H9 (cell line): ENCODE measurements around the gene POLN. TPM values are rescaled to one million over a fixed set of nuclear protein-coding genes. Genes with fewer than 3 reads are reported as not detected.

Experiments used
- DNase-seq: peaks from one replicate; pipeline ENCODE4 v3.0.0-alpha.2; 2017
- H2AFZ ChIP-seq: one replicate; pipeline ENCODE4 v1.6.1; 2013; ENCODE audit warnings: mild to moderate bottlenecking, low read length, control low read depth, moderate library complexity
- H2AK5ac ChIP-seq: 2 replicates; pipeline ENCODE4 v1.6.1; 2013; ENCODE audit warnings: low read length, control low read depth, mixed read lengths; ENCODE audit not compliant: insufficient read length
- H2BK120ac ChIP-seq: one replicate; pipeline ENCODE4 v1.6.1; 2013; ENCODE audit warnings: low read depth, mild to moderate bottlenecking, low read length, control low read depth, inconsistent platforms; ENCODE audit not compliant: poor library complexity, severe bottlenecking
- H2BK12ac ChIP-seq: 2 replicates; pipeline ENCODE4 v1.6.1; 2013; ENCODE audit warnings: low read length, control low read depth, mixed read lengths, low read depth; ENCODE audit not compliant: insufficient read length
- H2BK15ac ChIP-seq: 2 replicates; pipeline ENCODE4 v1.6.1; 2013; ENCODE audit warnings: low read depth, low read length, control low read depth
- H2BK20ac ChIP-seq: one replicate; pipeline ENCODE4 v1.6.1; 2013; ENCODE audit warnings: low read depth, mild to moderate bottlenecking, low read length, control low read depth, inconsistent platforms; ENCODE audit not compliant: poor library complexity, severe bottlenecking
- H2BK5ac ChIP-seq: 2 replicates; pipeline ENCODE4 v1.6.1; 2013; ENCODE audit warnings: low read length, control low read depth, mixed read lengths; ENCODE audit not compliant: insufficient read length
- H3K14ac ChIP-seq: 2 replicates; pipeline ENCODE4 v1.6.1; 2013; ENCODE audit warnings: low read length, control low read depth; ENCODE audit not compliant: insufficient read depth
- H3K18ac ChIP-seq: 2 replicates; pipeline ENCODE4 v1.6.1; 2013; ENCODE audit warnings: low read depth, mild to moderate bottlenecking, mixed read lengths, low read length, control low read depth; ENCODE audit not compliant: insufficient read length
- H3K23ac ChIP-seq: 2 replicates; pipeline ENCODE4 v1.6.1; 2013; ENCODE audit warnings: low read length, control low read depth, mixed read lengths, low read depth; ENCODE audit not compliant: insufficient read length
- H3K23me2 ChIP-seq: 2 replicates; pipeline ENCODE4 v1.6.1; 2013; ENCODE audit warnings: low read depth, mild to moderate bottlenecking, mixed read lengths, low read length, control low read depth; ENCODE audit not compliant: insufficient read length, poor library complexity, severe bottlenecking
- H3K27ac ChIP-seq: 2 replicates; pipeline ENCODE4 v1.5.1; 2013; ENCODE audit warnings: low read length, control low read depth, mixed read lengths, low read depth; ENCODE audit not compliant: insufficient read length
- H3K27me3 ChIP-seq: 2 replicates; pipeline ENCODE4 v1.6.1; 2013; ENCODE audit warnings: low read length, control low read depth, inconsistent platforms; ENCODE audit not compliant: insufficient read depth
- H3K4ac ChIP-seq: 2 replicates; pipeline ENCODE4 v1.6.1; 2013; ENCODE audit warnings: low read depth, mild to moderate bottlenecking, control low read depth, inconsistent platforms, low read length, moderate library complexity
- H3K4me1 ChIP-seq: 2 replicates; pipeline ENCODE4 v1.6.1; 2013; ENCODE audit warnings: low read length, control low read depth, inconsistent platforms; ENCODE audit not compliant: insufficient read depth
- H3K4me2 ChIP-seq: 2 replicates; pipeline ENCODE4 v1.6.1; 2013; ENCODE audit warnings: low read length, control low read depth, mixed read lengths; ENCODE audit not compliant: insufficient read length, insufficient read depth
- H3K56ac ChIP-seq: 2 replicates; pipeline ENCODE4 v1.6.1; 2013; ENCODE audit warnings: low read depth, mild to moderate bottlenecking, mixed read lengths, low read length, control low read depth; ENCODE audit not compliant: insufficient read length
- H3K79me1 ChIP-seq: 2 replicates; pipeline ENCODE4 v1.6.1; 2013; ENCODE audit warnings: low read depth, mild to moderate bottlenecking, moderate library complexity, low read length, control low read depth, inconsistent platforms; ENCODE audit not compliant: insufficient read depth, poor library complexity, severe bottlenecking
- H3K79me2 ChIP-seq: 2 replicates; pipeline ENCODE4 v1.6.1; 2013; ENCODE audit warnings: low read length, control low read depth, inconsistent platforms; ENCODE audit not compliant: insufficient read depth
- H3K9ac ChIP-seq: 2 replicates; pipeline ENCODE4 v1.6.1; 2013; ENCODE audit warnings: low read length, control low read depth, mixed read lengths; ENCODE audit not compliant: insufficient read length; ENCODE audit errors: extremely low read depth
- H3K9me3 ChIP-seq: one replicate; pipeline ENCODE4 v1.6.1; 2013; ENCODE audit warnings: low read depth, low read length, inconsistent platforms; ENCODE audit not compliant: control insufficient read depth
- H3T11ph ChIP-seq: one replicate; pipeline ENCODE4 v1.6.1; 2013; ENCODE audit warnings: mild to moderate bottlenecking, low read length, control low read depth, inconsistent platforms
- H4K20me1 ChIP-seq: one replicate; pipeline ENCODE4 v1.6.1; 2013; ENCODE audit not compliant: control insufficient read depth, insufficient read length, insufficient read depth
- H4K5ac ChIP-seq: 2 replicates; pipeline ENCODE4 v1.6.1; 2013; ENCODE audit warnings: low read depth, mild to moderate bottlenecking, mixed read lengths, low read length, control low read depth; ENCODE audit not compliant: insufficient read length
- H4K8ac ChIP-seq: replicated peaks from 2 replicates; pipeline ENCODE4 v1.6.1; 2013; ENCODE audit warnings: low read length, control low read depth, mixed read lengths, low read depth; ENCODE audit not compliant: insufficient read length
- H4K91ac ChIP-seq: 2 replicates; pipeline ENCODE4 v1.6.1; 2013; ENCODE audit warnings: low read depth, mild to moderate bottlenecking, moderate library complexity, mixed read lengths, low read length, control low read depth; ENCODE audit not compliant: insufficient read length
- H3K27ac Mint-ChIP-seq, 3 experiments: 2 replicates in 2 of 3; 3 replicates in 1 of 3; pipeline ENCODE4 v1.8.0; 2020 to 2021; ENCODE audit warnings: mixed read lengths in 3 of 3, mild to moderate bottlenecking in 1 of 3, moderate library complexity in 1 of 3
- H3K27me3 Mint-ChIP-seq: 2 replicates; pipeline ENCODE4 v1.8.0; 2021; ENCODE audit warnings: low read depth, mild to moderate bottlenecking, moderate library complexity, mixed read lengths
- H3K36me3 Mint-ChIP-seq, 3 experiments: 2 replicates in 2 of 3; 3 replicates in 1 of 3; pipeline ENCODE4 v1.8.0; 2020 to 2021; ENCODE audit warnings: low read depth in 3 of 3, mixed read lengths in 3 of 3; ENCODE audit not compliant: insufficient read depth in 1 of 3
- H3K4me1 Mint-ChIP-seq, 2 experiments: 2 replicates each; pipeline ENCODE4 v1.8.0; 2020; ENCODE audit warnings: mixed read lengths in 2 of 2
- H3K4me3 Mint-ChIP-seq, 2 experiments: 2 replicates in 1 of 2; 3 replicates in 1 of 2; pipeline ENCODE4 v1.8.0; 2020 to 2021; ENCODE audit warnings: mild to moderate bottlenecking in 2 of 2, mixed read lengths in 2 of 2, moderate library complexity in 1 of 2
- H3K9me3 Mint-ChIP-seq, 2 experiments: 2 replicates in 1 of 2; 3 replicates in 1 of 2; pipeline ENCODE4 v1.8.0; 2020; ENCODE audit warnings: mild to moderate bottlenecking in 2 of 2, mixed read lengths in 2 of 2, moderate library complexity in 1 of 2
- CTCF ChIP-seq: fragments of 200-600 bp; sonication (generic); conservative IDR thresholded peaks from 3 replicates; pipeline ENCODE4 v1.8.0; 2021; ENCODE audit warnings: antibody characterized with exemption, mild to moderate bottlenecking
- WGBS: extraction: QIAGEN DNeasy Blood & Tissue Kit; methylation state at CpG from one replicate; pipeline ENCODE4 v1.1.7; 2013; ENCODE audit warnings: missing lambda C conversion rate, low lambda C conversion rate, mixed read lengths; ENCODE audit not compliant: insufficient read length; ENCODE audit errors: extremely low coverage; 5-methylcytosine and 5-hydroxymethylcytosine counted together
- total RNA-seq: library from RNA; stranded (reverse); gene quantifications from 2 replicates; pipeline ENCODE4 v1.2.1, GENCODE V29; 2021

Gene POLN
- total RNA-seq, 1 experiment from 2014 or later = 0.74 TPM

- H4K5ac ChIP-seq = no peak overlapping the region
- H2AFZ ChIP-seq = no peak overlapping the region
- no peaks in the 10 kb centered on the region for H3K23me2 ChIP-seq
- H3K27ac Mint-ChIP-seq = peak overlapping the region in 2 of 3 experiments; percentile 21 to 40; a peak in 2 of 7 replicates
- no peak overlapping the region for H2BK15ac ChIP-seq
- H3K79me2 ChIP-seq = no peaks in the 10 kb centered on the region
- no peak overlapping the region for H3K9ac ChIP-seq
- no peak overlapping the region for H3K23ac ChIP-seq
- no peaks in the 10 kb centered on the region for H3K27me3 Mint-ChIP-seq
- no peak overlapping the region for H2BK20ac ChIP-seq
- H2AK5ac ChIP-seq = no peak overlapping the region
- H3K9me3 ChIP-seq = no peaks in the 10 kb centered on the region
- no peak overlapping the region for H3K56ac ChIP-seq
- no peaks in the 10 kb centered on the region for H3K27me3 ChIP-seq
- H3K4me1 Mint-ChIP-seq = no peaks in the 10 kb centered on the region
- H2BK12ac ChIP-seq = no peak overlapping the region
- no peak overlapping the region for H3T11ph ChIP-seq
- no peaks in the 10 kb centered on the region for H3K79me1 ChIP-seq
- H3K14ac ChIP-seq = no peak overlapping the region; the same call in 1 of the 2 replicates
- H4K20me1 ChIP-seq = no peaks in the 10 kb centered on the region
- no peak overlapping the region for H3K27ac ChIP-seq
- no peak for DNase-seq
- H3K4me1 ChIP-seq = no peaks in the 10 kb centered on the region
- no peak overlapping the region for H3K4ac ChIP-seq
- no peak overlapping the region for H4K91ac ChIP-seq
- no CpG with 5 or more reads among the region's 12 CpGs for WGBS
- H3K18ac ChIP-seq = no peak overlapping the region
- H4K8ac ChIP-seq = no peak overlapping the region
- peaks cover 5 to 18% (median 12%) of the 10 kb centered on the region in 3 experiments; a peak in 5 of 7 replicates for H3K36me3 Mint-ChIP-seq
- H2BK5ac ChIP-seq = no peak overlapping the region
- TF ChIP-seq CTCF = no peak
- H2BK120ac ChIP-seq = no peak overlapping the region
- H3K4me2 ChIP-seq = no peak overlapping the region
- H3K9me3 Mint-ChIP-seq = no peaks in the 10 kb centered on the region
- no peak overlapping the region for H3K4me3 Mint-ChIP-seq
Measured at GRCh38 chr4:2252530-2253091, 10.7 kb upstream of the POLN start.
